ENCODE data around the gene ARMC9.

GRCh38 chr2:231387904-231388724 lies 189.7 kb downstream of the ARMC9 start:
- TF ChIP-seq CTCF (IDR thresholded peaks at IDR 0.05): peak in 1 of 12 donors; percentile 16
- TF ChIP-seq POLR2A (IDR thresholded peaks at IDR 0.05): no peak

All from heart left ventricle (tissue), 13 donors.